Inflammatory macrophage (primary cell): ENCODE data around the gene ZNF599.

Source experiments
- DNase-seq, 2 donors: peaks; one replicate each; pipeline ENCODE4 v3.0.0-alpha.2; 2020 to 2022

The ZNF599 gene

DNA sequence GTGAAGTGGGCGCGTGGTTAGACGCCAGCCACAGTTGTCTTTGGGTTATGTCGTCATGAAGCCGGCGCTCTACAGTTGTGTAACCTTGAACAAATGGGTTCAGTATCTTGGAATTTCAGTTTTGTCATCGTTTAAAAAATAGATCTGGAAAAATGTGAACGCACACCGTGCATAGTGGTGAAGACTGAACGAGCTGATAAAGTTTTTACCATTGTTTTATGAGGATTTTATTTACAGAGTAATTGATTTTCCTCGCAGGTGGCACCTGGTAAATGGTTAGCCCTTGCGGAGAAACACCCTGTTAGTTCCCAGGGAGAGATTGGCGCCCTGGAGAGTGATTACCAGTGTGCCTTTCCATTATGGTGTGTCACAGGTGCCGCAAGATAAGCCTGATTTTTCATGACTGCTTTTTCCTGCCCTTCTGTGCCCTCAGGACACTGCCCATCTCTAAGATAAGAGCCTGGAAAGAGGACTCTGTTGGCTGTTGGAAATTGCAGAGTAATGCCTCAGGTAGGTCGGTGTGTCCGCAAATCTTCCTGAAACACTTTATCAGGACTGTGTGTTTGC, 38.4 kb downstream of the ZNF599 start:
- DNase-seq, result peak; percentile 78 to 89

DNA sequence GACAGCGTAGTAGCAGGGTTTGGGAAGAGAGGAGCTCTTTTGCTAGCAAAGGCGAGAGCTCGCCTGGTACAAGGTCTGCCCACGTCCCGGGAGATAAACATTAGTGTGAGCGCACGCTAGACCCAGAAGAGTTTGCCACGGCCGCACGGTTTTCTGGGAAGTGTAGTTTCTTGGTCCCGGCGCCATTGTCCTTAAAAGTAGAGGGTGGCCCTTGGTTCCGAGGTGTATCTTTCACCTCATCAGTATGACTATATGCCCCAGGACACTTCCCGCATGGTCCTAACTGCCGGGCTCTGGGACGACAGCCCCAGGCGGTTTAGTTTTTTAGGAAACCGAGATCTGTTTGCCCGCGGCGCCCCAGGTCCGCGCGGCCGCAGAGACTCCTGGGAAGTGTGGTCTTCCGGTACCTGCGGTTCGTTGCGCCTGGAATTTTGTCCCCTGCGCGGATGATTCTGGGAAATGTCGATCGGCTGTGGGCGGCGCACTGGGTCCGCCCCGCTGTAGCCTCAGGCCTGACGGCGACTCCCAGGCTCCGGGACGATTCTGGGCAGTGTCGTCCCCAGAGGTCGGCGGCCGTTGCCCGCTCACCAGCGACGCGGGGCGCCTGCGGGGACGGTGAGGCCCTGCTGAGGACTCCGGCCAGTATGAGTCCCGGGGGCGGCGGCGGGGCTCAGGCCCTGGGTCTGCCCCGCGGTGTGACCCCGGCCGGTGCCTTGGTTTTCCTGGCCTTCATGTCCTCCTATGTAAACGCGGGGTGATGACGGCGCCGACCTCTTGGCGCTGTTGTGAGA, 39.1 kb downstream of the ZNF599 start, which contains the start of gene ZNF181:
ZNF181 (plus strand) TSS at position 498 of the 791 bp plus-strand sequence. CDS start 795 bp downstream, outside the sequence.
- DNase-seq, result peak; percentile 88 to 94

DNA sequence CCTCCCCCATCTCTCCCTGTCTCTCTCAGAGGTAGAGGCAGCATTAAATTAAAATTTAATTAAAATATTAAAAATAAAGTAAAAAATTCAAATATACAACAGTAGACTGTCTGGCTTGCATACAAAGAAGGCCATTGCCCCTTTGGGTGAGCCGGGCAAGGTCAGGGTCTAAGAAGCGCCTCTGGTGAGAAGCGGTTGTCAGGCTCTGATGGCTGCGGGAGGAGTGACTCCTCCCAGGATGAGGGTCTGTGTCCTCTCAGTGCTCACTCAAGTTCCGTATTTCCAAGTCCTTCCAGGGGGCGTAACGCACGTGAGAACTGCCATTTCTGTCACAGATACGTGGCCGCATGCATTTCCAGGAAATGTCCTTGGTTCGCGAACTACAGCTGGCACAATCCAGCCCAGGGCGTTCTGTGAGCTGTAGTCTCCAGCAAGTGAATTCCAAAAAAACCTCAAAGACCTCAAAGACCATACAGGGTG, 39.7 kb downstream of the ZNF599 start:
- peak; percentile 68 to 69 for DNase-seq

DNA sequence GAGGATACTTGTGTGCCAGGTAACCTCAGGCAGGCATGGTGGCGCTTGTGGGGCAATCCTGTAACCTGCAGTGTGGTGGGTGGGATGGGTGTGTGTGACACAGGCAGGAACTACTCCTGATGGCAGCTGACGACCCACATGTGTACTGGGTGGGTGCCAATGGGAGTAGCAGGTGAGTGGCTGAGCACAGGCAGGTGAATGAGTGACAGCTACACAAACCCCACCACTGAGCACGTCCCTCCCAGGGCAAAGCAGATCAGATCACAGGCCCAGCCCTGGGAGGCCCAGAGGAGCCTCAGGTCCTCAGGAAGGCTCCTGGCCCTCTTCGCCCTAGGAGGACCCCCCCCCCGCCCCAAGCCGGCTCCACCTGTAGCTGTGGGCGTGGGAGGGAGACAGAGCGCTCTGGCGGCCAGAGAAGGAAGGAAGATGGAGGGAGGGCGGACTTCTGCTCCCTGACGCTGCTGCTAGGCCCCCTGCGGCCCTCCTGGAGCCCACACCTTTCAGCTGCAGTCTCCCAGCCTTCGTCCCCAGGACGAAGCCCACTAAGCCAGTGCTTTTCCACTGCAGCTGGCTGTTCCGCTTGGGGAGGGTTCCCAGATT, 40.3 kb downstream of the ZNF599 start:
- DNase-seq, result no peak

DNA sequence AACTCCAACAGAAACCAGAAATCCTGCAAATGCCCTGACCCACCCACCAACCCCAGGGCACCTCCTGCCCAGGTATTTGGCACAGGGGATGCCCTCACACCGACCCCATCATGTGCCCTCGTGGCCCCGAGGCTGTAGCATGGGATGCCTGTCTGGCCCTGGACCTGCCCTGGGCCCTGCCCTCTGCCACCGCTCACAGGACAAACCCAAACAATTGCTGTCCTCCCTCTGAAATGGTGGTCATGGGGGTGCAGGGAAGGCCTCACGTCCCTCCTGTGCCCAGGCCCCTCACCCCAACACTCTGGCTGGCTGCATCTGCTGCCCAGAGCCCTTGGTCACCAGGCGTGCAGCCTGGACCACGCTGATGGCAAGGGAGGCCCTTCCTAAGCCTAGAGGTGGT, 41.1 kb downstream of the ZNF599 start:
- no peak for DNase-seq

DNA sequence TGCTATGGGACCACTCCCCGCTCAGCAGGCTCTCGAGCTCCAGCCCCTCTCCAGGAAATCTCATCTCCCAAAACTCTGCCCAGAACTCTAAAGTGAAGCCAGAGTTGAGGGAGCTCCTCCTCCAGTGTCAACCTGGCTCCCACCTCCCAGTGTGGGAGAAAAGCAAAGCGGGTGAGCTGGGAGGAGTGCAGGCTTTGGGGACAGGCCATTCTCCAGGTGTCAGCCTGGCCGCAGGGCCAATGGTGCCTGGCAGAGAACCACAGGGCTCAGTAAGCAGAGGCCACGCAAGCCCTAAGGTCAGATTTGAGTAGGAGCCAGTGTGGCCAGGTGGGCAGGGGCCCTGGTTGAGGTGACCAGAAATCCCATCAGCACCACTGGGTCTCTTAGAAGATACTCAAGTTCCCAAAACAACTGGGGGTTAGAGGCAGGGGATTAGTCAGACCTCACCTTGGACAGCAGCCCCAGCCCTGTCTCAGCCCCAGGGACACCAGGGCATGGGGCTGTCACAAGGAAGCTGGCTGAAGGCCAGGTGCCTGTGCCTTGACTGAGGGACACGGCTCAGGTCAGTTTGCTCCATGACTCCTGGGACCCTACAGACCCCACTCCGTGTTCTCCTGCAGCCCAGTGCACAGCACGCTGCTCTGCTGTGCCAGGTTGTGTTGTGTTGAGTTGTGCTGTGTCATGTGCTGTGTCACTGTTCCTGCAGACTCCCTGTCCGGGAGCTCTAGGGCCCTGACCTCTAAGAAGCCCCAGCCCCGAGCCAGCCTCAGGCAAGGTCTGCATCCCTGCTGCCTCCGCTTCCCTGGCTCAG, 41.8 kb downstream of the ZNF599 start:
- no peak for DNase-seq

DNA sequence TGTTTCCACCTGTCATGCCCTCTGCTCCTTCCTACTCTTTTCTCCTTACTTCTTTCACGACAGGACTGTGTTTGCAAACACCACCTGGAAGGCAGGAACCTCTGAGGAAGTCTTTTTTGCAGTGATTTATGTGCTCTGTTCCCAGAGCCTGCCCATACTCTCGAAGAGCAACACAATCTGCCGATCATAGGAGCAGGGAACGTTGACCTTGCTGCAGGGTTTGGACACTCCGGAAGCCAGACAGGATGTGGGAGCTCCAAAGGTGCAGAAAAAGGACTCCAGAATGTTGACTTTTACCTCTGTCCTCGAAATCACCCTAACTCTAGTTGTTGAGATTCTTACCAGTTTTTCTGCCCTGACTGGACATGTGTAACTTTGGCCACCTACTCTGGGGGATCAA, 47.6 kb downstream of the ZNF599 start:
- DNase-seq, result no peak

DNA sequence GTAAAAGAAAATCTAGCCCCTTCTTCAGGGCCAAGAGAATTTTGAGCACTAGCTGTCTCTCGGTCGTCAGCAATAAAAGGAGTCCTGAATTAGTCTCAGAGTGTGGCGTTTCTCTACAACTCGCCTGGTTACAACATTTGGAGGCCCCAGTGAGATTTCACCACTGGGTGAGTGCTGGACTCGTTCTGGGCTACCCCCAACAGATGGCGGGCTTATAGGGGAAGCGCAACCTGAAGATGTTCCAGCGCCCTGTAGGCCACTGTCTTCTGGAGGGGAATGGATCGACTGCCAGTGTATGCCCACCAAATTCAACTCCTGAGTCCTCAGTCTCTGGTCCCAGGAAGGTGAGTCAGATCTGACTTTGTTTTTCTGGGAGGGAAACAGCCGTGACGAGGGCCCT, 50.7 kb downstream of the ZNF599 start:
- no peak for DNase-seq

DNA sequence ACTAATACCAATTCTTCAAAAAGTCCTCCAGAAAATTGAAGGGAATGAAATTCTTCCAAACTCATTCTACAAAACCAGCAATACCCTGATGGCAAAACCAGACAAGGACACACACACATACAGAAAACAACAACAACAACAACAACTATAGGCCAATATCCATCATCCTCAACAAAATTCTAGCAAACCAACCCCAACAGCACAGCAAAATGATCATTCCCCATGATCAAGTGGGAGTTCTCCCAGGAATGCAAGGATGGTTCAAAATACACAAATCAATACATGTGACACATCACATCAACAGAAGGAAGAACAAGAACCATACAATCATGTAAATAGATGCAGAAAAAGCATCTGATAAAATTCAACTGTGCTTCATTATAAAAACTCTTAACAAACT, 57.7 kb downstream of the ZNF599 start:
- no peak for DNase-seq

DNA sequence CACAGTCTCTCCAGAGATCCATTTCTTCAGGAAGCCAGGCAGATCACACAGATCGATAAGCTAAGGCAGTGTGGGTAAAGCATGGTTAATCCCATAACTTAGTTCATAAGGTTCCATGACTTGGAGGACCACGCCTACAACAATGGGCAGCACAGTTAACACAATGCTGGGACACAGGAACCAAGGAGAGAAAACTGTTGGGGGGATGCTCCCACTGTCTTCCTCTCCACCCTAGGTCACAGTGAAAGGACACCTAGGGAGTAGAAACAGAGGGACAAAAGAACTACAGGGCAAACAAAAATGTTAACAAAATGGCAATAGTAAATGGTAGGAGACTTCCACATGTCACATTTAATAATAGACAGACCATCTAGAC, 59.8 kb downstream of the ZNF599 start:
- DNase-seq, result no peak

DNA sequence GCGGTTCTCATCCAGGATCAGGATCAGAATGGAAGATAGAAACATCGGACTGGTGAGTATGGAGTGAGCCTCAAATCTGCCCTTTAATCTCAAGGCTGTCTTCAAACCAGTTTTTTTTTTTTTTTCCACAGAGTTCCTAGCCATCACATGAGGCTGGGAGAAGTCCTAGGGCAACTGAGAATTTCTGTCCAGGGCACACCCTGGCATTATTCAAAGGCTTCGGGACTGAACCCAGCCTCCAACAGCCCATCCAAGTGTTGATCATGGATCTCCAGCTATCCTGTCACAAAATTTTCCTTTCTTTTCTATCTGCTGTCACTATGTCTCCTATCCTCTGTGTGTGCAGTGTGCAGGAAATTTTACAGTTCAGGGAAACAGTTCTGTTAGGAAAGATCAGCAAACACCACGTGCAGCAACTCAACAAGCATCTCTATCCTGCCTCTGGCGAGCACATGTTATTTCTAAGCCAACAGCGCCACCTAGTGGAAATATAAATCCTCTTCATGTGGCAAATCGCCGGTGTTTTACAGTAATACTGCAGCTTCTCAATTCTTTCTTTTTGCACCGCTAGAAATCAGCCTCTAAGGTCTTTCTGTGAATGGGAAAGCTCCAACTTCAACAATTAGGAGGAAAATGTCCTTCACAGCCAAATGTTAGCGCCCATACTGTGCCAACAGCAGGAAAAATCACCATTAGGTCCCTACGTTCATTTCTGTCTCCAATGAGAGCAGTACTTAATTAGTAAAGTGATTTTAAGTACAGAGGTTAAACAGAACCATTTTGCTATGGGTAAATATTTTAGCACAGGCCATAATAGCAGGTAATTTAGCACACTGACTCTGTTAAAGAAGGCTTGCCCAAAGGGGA, 60.4 kb downstream of the ZNF599 start:
- DNase-seq, result peak; percentile 69 to 75

DNA sequence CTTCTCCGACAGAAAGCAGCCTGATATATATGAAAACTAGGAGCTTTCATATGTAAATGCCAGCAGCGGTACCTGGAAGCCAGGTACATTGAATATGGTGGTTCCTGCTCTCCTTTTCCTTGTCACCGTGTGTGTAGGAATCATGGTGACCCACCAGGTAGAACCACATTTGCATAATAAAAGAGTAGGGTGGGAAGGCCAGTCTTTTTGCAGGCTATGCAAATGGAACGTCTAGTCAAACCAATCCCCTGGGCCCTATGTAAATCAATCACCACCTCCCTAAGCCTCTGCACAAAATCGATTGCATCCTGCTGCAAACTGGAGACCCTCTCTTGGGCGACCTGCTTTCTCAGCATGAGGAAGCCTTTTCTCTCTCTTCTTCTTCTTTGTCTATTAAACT, 61.1 kb downstream of the ZNF599 start:
- DNase-seq, result no peak
